HG02970 (cell line): ENCODE measurements around the gene MRPS2.

Experiments used
- ATAC-seq: cut with Tn5 transposase; IDR thresholded peaks from one replicate; pipeline ENCODE4 v1.9.1; 2021; ENCODE audit warnings: mild to moderate bottlenecking, moderate library complexity, moderate number of reproducible peaks; ENCODE audit not compliant: unreplicated experiment, low FRiP score

Gene MRPS2

GRCh38 chr9:135551031-135551430 lies 50.5 kb downstream of the MRPS2 start:
- ATAC-seq: no peak

- ATAC-seq: no peak
These were observed 51.0 kb downstream of the MRPS2 start for GRCh38 chr9:135551456-135551855.

GRCh38 chr9:135552021-135552697 lies 51.7 kb downstream of the MRPS2 start:
- ATAC-seq: no peak

- no peak for ATAC-seq
These were observed 52.3 kb downstream of the MRPS2 start for GRCh38 chr9:135552698-135553171.
